NCI-H748 treated with DMSO at 0.1 percent for 48 hours (cell line): ENCODE measurements around the gene TUT7.
"Not testable (repeated sequence)": the region's sequence is repeated elsewhere in the genome, so short reads cannot be mapped to it uniquely, and the experiment has no call there.

Experiments used
- DNase-seq: peaks from one replicate; lab custom pipeline; 2025; lab: John Stamatoyannopoulos, UW

TUT7 gene

DNA sequence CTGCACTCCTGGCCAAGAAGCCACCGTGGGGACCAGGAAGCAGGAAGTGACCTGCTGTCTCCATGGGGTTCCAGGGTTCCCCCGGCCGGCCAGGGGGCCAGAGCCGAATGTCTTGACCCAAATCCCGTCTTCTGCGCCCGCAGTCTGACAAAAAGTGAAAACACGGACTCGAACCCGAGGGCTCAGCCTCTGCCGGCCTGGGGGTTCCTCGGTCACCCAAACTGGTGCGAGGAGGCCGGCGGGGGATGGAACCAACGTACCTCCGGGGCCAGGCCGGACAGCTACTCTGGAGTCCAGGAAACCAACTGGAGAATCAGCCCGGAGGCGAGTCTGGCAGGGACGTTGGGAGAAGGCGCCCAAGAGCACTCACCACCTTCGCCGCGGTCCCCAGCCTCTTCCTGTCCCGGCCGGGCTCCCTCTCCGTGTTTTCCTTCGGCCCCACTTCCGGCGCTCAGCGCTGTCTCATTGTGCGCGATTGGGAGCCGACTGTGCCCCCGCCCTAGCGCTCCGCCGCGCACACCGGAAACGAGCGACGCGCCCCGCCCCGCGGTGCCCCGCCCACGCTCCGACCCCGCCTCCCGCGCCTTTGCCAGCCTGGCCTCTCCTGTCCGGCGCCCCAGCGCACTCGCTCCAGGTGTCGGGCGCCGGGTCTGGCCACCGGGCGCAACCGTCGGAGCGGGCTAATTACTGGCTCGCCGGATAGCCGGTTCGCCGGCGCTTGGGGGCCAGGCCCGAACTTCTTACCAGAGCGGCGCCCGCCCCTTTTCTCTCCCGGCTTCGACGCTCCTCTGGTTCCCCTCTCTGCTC, at the start of gene TUT7:
Gene TUT7, minus strand, starts transcription at position 400 of the 807 bp plus-strand sequence. CDS start 1,211 bp downstream, outside the sequence.
- peak; percentile 89 for DNase-seq

DNA sequence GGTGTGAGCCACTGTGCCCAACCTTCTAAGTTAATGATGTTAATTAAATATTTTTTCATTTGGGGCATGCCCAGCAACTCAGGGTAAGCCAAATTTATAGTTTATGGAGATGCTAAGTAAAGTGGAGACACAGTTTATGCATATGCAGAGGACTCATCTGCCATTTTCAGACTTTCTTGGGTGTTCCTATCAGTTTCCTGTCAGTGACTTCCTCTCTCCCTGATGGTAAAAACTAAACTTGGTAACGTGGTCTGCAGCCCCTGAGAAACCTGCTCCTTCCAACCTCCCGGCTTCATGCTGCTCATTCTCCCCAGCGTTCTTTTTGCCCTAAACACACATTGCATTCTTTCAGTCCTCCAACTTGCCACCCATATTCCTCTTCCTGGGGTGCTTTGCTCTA, 48.4 kb upstream of the TUT7 start:
- DNase-seq = no peak

DNA sequence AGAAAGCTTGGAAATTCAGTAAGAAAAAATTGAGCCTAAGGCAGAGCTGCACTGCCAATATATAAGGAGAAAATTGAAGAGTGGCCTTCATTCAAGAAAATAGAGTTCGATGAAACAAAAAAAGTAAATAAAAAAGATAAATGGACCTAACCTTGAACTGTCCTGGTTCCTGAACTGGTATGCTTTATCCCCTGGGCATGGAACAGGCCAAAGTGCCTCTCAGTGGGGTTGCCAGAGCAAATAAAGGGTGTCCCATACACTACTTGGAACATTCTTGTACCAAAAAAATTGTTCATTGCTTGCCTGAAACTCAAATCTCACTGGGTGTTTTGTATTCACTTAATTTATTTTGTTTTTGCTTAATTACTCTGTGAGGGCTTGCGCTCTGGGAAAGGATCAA, 42.2 kb upstream of the TUT7 start:
- DNase-seq = no peak

- DNase-seq = not testable (repeated sequence)
Observed at GRCh38 chr9:86390184-86390583, 36.0 kb upstream of the TUT7 start.

DNA sequence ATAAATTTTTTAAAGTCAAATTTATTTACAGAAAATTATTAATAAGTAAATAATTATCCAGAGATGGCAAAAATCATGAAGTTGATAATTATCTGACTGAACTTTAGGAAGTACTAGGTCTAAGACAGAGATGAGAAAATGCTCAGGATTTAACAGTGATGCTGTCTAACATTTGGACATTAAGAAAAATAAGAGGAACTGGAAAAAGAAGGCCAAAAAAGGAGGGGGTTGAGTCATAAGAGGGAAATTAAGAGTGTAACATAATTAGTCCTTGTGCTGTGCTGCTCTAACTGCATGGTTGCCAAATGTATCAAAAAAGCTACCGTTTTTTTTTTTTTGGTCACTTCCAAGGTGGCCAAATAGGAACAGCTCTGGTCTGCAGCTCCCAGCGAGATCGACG, 35.4 kb upstream of the TUT7 start:
- DNase-seq = no peak

GRCh38 chr9:86387376-86387775, 33.2 kb upstream of the TUT7 start:
- DNase-seq = no peak

DNA sequence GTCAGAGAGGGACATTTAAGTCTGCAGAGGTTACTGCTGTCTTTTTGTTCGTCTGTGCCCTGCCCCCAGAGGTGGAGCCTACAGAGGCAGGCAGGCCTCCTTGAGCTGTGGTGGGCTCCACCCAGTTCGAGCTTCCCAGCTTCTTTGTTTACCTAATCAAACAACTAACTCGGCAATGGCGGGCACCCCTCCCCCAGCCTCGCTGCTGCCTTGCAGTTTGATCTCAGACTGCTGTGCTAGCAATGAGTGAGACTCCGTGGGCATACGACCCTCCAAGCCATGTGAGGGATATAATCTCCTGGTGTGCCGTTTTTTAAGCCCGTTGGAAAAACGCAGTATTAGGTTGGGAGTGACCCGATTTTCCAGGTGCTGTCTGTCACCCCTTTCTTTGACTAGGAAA, 28.8 kb upstream of the TUT7 start:
- DNase-seq = not testable (repeated sequence)

GRCh38 chr9:86376016-86376415, 21.8 kb upstream of the TUT7 start:
- no peak for DNase-seq

- no peak for DNase-seq
Observed at GRCh38 chr9:86369810-86370209, 15.6 kb upstream of the TUT7 start.

- DNase-seq = no peak
Observed at GRCh38 chr9:86368871-86369521, 14.8 kb upstream of the TUT7 start.

DNA sequence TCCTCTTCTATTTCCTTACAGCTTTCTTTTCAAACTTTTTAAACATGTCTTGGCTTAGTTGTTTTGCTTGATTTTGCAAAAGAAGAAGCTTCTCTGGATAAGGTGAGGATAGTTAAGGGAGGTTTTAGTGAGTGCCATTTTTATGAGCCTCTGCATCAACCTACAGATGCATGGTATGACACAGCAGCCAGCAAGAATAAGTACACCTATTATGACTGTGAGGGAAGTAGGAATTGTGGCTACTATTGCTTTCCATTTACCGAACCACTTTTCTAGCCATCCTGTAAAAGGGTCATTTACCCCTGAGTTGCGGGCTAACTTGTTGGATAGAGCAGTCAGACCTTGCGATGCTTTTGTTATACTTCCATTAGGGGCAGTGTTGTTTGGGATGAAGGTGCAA, 7.0 kb upstream of the TUT7 start:
- no peak for DNase-seq

DNA sequence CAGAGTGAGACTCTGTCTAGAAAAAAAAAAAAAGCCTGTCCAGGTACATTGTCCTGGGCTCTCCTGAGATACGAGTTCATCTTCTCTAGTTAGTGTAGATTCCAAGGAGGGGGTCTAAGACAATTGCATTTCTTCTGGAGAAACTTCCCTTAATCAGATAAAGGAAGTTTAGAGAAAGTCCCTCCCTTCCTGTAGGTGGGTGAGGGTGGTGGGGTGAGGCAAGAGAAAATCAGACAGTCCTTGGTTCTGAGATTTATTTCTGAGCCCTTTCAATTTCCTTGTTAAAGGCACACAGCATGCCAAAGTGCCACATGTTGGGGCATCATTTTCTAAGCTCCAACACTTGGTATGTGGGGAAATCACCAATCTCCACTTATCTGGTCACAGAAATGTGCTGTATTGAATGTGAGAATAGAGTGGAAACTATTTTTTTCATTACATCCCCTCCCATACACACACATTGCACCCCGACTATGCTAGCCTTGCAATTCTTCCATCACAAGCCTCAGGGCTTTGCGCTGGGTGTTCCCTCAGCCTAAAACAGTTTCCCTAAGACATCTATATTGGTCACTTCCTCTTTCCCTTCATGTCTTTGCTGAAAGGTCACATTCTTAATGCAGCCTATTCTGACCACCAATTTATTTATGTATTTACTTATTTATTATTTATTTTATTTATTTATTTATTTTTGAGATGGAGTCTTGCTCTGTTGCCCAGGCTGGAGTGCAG, 5.1 kb upstream of the TUT7 start:
- no peak for DNase-seq

GRCh38 chr9:86356871-86357866, 3.0 kb upstream of the TUT7 start:
- no peak for DNase-seq

GRCh38 chr9:86355814-86356213, 1.6 kb upstream of the TUT7 start:
- no peak for DNase-seq

- DNase-seq = no peak
Observed at GRCh38 chr9:86354818-86355309, 654 bp upstream of the TUT7 start.

DNA sequence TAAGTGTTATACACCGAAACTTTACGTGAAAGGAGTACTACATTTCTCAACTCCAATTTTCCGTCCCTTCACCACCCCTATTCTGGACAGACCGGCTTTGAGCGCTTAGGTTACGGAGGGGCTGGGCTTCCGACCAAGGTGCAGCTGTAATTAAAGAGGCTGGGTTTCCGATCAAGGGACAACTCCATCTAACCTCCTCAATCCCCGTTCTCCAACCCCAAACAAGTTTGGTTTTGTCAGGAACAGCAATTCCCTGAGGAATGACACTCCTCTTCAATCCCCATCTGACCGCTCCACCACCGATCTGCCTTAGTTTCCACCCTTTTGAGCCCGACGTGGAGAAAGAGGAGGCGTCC, 577 bp downstream of the TUT7 start:
- peak; percentile 22 for DNase-seq

DNA sequence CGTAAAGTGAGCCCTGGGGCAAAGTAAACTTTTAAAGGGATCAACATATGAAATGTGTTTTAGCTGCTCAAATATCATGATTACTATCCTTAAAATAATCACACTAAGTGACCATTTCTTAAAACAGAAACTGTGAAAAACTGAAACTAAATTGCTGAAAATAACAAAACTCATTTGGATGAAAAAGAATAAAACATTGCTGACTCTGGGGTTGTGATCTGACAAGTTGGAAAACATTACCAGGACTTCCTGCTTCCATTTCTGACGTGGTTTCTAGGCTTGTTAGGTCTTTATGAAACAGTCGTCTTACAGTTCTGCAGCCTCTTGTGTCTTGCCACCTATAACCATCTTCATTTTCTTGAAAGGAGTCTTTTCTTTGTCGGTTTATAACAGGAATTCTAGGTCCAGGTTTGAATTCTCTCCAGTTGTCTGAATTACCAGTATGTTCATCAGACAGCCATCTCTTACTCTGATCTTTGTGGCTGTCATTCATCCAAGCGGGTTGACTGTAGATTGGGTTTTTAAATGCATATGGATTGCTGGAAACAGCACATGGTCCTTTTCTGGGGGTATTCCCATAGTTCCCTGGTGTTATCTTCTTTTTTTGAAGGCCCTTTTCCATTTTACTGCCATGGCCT, 1.7 kb downstream of the TUT7 start:
- DNase-seq = no peak

DNA sequence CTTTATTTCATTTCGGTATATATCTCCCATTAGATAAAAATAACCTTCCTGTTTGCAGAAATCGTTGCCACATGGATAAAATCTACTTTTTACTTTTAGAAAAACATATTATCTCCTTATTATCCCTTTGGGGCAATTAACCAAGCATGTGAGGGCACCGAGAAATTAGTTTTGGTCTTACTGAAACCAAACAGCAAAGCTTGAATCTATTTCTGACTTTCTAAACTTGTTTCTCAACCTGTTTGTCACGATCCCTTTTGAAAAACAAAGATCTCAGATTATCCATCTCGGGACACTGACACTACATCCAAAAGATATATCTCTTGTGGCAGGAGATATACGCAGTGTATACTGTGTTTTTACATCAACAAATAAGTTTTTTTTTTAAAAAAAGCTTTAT, 2.3 kb downstream of the TUT7 start:
- DNase-seq = no peak

DNA sequence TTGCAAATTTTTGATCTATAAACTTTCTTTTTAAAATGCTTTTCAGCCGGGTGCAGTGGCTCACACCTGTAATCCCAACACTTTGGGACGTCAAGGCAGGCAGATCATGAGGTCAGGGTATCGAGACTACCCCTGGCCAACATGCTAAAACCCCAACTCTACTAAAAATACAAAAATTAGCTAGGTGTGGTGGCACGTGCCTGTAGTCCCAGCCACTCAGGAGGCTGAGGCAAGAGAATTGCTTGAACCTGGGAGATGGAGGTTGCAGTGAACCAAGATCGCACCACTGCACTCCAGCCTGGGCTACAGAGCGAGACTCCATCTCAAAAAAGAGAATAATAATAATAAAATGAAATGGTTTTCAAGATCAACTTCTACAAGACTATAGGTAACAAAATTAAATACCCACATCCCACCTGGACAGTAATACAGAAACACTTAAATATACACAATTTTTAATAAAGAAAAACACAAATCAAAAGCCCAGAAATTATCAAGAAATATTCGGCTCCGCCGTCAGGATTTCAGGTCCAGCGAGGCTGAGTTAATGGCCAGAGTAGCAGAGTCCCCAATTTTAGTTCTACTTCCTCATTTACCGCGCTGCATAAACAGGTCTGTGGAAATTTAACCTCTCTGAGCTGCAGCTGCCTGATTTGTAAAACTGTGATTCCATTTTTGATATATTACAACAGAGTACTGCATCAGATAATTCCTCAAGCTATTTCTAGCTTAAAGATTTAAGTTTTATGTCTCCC, 4.0 kb downstream of the TUT7 start:
- no peak for DNase-seq

GRCh38 chr9:86349271-86349670, 4.9 kb downstream of the TUT7 start:
- DNase-seq = no peak
